ENCODE results near the gene LLGL1.

The LLGL1 gene

DNA sequence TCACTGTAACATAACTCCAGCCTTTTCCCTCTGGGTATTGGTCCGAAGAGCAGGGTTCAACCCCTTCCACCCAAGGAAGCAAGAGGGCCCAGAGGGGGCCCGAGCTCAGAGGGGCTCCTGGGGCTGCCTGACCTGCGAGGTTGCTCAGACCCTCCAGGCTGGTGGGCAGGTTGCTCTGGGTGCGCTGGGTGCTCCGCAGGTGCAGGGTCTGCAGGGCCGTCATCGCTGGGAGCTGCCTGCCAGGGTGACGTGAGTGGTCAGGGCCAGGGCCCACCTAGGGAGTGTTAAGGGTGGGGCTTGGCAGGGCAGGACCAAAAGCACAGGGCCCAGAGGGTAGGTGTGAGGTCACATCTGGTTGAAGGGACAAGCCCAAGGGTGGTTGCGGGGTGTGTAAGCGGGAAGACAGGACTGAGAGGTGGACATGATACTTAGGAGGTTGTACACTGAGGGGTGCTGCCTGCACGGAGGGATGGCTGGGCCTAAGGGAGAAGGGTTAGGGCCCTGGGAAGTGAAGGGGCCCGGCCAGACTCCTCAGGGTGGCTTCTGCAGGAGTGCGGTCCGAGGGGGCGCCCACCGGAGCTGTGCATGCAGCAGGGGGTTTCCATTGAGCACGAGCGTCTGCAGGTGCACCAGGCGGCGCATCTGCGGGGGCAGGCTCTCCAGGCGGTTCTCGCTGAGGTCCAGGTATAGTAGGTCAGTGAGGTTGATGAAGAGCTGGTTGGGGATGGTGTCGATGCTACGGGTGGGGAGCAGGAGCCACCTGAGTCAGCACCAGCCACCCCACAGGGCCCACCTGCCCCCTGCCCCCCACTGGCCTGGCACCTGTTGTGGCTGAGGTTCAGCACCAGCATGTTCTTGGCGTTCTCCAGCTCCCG, 28.7 kb downstream of the LLGL1 start:
- no peak for DNase-seq

DNA sequence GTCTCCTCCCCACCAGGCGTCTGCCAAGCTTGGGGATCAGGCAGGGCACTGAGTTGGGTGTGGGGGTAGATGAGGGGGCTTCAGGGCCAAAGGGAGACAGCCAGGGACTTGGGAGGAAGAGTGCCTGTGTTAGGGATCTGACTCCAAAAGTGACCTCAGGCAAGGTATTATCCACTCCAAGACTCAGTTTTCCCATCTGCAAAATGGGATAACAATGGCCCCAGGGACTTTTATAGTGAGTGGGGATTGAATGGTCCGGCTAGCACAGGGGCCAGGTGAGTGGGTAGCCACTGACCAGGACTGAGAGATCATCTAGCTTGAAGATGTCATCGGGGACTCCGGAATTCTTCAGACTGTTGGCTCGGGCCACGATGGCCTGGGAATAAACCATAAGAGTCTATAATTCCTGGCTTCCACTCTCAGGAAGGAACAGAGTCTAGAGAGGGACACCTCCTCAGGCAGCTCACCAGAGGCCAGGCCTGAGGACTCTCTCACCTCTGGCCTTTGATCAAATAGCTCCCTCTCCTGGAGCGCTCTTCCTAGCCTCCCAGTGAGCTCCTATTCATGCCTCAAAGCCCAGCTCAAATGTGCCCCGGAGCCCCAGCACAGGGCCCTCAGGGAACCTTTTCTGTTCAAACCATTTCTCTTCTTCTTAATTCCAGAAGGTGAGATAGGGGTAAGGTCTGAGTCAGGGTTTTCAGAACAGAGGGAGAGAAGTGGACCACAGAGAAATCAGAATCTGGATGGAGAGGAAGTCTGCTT, 29.6 kb downstream of the LLGL1 start:
- DNase-seq, result no peak

DNA sequence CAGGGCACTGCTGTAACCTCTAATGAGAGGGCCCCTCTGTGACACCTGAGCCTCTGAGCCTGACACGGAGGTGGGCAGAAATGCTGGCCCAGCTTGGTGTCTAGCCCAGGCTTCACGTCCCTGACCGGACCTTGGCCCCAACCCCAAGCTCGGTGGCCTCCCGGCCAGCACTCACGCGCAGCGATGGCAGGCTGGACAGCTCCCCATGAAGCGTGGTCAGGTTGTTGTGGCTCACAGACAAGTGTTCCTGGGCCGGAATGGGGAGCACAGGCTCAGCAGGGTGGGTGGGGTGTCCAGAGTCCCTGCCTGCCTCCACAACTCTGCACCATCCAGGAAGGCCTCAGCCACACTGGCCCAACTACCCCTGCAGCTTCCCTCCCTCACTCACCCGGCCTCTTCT, 30.9 kb downstream of the LLGL1 start:
- DNase-seq, result no peak

DNA sequence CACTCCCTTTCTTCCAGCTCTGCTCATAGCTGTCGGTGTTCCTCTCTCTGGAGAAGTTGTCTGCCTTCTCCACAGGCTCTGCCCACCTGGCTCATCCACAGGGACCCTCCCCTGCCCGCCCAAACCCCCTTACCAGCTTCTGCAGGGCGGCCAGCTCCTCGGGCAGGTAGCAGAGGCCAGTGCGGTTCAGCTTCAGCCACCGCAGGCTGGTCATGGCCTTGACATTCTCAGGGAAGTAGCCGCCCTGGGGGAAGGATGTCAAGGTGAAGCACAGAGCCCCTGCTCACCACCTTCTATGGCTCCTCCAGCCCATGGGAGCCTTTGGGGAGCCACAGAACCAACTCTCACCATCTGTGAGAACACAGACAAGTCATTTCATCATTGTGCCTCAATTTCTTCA, 31.3 kb downstream of the LLGL1 start:
- no peak for DNase-seq

DNA sequence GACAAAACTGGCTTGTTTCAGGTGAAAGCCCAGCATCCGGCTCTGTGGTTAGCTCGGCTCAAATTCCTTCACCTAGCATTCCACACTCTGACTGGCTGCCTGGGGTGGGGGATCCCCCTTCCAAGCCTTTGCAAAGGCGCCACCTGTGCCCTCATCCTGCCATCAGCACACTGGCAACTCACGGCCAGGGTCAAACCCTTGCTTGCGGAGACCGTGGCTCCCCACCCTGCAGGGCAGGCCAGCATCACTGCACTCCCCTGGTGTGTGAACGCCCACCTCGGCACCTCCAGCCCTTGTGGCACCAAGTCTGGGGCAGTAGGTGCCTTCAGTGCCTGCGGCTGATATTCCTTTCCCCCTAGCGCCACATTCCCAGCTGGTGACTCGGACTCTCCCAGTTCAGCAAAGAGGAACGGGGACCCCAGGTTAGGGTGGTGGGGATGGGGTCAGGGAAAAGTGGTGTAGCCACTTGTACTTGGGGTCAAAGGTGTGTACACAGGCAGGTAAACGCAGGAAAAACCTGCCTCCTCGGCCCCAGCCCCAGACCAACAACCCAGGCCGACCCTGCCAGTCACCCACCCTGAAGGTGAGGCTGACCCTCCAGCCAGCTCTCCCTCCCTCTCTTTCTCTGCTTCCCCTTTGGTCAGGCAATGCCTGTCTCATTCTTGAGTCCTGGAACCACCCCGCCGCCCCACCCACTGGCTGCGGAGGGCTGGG, 32.0 kb downstream of the LLGL1 start:
- DNase-seq, result no peak

DNA sequence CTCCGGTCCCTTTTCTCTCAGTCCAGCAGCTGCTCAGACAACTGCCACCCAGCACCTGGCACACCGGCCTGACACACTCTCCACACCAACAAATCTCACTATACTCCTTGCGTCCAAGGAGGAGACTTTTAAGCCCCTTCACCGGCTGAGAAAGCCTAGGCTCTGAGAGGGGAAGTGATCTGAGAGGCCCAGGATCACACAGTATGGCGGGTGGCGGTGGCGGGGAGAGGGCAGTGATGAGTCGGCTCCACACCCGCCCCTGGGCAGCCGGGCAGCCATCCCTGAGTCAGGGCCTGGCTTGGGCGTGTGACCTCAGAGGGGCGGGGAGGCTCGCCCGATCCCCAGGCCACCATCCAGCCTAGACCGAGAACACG, 32.5 kb downstream of the LLGL1 start:
- DNase-seq, result peak; percentile 51

DNA sequence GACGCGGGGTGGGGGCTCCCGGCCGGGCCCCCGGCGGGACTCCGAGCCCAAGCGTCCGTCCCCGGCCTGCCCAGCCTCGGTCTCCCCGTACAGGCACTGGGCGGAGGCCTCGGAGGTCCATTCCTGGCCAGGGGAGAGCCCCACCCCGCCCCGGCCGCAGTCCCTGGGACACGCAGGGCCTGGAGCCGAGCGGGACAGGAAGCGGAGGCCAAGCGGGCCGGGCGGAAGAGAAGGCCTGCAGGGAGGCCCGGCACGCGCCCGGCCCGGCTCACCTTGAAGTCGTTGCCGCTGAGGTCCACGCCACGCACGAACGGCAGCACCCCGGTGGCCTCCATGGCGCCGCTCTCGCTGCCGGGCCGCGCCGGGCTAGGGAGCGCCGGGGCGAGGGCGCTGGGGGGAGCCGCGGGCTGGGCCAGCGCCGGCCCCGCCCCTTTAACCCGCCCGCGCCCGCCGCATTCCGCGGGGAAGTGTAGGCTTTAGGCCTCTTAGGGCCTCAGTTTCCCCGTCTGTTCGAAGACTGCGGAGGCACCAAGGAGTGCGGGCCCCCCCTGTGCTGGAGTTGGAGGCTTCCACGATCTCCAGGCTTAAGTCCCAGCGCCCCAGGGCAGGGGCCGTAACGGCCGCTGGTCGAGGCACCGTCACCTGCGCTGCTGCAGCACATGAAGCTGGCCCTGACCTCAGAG, 33.1 kb downstream of the LLGL1 start, which contains the start of gene FLII:
TSS of gene FLII (minus strand) at position 383 of the 683 bp plus-strand sequence. CDS start at position 335, 48 bp downstream.
- no peak for DNase-seq

DNA sequence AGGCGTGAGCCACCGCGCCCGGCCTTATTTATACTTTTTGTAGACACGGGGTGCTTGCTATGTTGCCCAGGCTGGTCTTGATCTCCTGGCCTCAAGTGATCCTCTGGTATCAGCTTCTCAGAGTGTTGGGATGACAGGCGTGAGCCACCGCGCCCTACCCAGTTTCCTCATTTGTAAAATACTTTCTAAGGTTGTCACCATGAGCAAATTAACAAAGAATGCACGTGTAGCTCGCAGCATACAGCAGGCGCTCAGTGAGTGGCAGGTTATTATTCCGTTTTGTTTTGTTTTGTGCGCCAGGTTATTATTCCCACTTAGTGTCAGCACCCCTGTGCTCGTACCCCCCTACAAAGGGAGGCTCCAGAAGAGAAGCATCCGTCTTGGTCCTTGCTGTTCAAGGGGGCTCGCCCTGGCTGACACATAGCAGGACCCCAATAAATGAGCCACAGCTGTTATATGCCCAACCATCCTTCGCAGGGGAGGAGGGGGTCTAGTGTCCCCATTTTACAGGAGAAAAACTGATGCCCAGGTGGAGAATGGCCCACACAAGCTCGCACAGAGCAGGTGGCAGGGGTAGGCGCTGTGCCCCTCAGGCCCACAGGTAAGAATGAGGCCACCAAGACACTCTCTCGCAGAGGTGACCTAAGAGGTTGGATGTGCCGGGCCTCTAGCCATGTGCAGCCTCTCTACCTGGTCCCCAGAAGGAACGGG, 34.3 kb downstream of the LLGL1 start:
- no peak for DNase-seq

DNA sequence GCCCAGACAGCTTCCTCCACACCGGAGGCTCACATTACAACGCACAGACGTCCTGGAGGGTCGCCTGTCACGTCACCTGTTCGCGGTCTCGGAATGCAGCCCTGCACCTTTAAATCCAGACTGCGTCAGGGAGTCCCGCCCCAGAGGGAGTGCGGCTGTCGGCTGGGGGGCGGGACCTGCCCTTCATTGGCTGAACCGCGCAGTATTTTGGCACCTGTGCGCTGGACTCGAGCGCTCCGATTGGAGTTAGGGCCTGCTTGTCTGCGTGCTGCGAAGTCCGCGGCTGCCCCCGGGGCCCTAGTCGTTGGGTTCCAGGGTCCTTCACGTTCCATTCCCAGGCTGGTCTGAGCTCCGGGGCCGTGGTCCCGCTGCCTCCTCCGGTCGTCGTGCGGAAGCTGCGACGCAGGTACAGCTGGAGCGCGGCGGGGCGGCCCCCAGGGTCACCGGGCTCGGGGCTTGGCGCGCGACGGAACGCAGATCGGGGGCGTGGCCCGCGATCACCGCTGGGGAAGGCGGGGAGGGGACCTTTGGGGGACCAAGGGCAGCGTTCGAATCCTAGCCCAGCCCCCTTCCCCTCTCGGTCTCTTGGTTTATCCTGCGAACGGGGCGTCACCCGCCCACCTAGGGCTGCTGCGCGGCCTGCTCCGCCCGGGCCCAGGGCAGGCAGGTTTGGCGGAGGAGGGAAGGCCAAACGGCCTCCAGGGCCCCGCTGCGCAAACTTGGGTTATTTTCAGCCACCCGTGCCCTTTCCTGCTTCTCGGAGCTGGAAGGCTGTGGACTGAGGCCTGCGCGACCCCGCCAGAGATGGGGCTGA, 35.1 kb downstream of the LLGL1 start, which contains the start of gene MIEF2:
TSS of gene MIEF2 (plus strand) at position 331 of the 814 bp plus-strand sequence. CDS start 2,059 bp downstream, outside the sequence.
- peak; percentile 84 for DNase-seq

DNA sequence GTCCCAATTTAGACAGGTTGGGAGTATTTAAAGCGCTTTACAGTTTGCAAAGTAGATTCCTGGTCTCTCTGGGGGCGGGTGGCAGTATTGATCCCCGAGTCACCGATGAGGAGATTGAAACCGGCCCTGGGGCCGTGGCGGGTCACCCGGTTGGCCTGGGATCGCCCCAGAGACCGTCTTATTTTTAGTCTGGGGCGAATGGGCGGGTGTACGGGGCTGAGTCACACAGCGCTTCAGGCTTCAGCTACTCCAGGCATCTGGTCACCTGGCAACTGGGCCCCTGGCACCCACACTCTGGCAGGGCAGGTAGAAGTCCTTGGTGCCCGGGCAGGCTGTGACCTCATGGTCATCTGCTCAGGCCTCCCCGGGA, 35.7 kb downstream of the LLGL1 start:
- peak; percentile 60 for DNase-seq

DNA sequence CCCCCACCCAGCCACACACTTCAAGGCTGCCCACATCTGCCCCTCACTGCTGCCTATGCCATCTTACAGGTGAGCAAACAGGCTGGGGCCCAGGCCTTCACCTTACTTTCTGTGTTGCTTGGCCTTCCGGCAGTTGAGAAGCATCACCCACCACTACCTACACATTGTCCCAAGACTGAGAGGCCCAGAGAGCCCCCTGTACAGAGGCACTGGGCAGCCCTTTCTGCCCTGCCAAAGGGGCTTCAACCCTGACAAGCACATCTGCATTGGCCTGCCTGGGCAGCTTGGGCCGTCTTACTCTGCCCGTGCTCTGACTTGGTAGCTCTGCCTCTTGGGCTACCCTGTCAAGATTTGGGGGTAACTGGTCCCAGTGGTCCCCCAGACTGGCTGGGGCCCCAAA, 36.2 kb downstream of the LLGL1 start:
- no peak for DNase-seq

DNA sequence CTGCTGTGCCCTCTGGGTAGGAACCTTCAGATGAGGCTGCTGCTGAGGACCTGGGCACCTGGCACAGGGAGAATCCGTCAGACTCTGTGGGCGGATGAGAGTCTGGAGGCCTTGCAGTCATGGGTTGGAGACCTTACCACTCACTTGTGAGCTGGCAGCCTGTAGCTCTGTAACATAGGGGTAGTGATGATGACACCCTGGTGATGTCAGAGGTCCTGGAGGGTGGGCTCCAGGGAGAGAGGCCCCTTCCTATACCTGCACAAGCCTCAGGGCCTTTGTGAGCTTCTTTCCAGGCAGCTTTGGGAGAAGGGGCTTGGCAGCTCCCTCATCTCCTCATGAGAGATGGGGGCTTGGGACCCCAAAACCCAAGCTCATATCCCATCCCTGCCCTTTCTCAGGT, 36.7 kb downstream of the LLGL1 start:
- no peak for DNase-seq

DNA sequence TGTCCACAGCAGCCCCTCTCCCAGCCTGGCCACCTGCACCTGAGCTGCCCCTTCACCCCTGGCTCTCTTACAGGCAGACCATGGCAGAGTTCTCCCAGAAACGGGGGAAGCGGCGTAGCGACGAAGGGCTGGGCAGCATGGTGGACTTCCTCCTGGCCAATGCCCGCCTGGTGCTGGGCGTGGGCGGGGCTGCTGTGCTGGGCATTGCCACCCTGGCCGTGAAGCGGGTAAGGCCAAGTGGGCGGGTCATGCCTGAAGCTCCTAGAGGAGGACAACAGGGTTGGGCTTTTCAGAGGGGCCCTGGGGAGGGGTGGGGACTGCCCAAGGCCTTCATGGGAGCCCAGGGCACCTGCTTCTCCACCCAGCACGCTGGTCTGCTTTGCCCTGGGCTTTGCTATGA, 37.2 kb downstream of the LLGL1 start:
- DNase-seq, result no peak

DNA sequence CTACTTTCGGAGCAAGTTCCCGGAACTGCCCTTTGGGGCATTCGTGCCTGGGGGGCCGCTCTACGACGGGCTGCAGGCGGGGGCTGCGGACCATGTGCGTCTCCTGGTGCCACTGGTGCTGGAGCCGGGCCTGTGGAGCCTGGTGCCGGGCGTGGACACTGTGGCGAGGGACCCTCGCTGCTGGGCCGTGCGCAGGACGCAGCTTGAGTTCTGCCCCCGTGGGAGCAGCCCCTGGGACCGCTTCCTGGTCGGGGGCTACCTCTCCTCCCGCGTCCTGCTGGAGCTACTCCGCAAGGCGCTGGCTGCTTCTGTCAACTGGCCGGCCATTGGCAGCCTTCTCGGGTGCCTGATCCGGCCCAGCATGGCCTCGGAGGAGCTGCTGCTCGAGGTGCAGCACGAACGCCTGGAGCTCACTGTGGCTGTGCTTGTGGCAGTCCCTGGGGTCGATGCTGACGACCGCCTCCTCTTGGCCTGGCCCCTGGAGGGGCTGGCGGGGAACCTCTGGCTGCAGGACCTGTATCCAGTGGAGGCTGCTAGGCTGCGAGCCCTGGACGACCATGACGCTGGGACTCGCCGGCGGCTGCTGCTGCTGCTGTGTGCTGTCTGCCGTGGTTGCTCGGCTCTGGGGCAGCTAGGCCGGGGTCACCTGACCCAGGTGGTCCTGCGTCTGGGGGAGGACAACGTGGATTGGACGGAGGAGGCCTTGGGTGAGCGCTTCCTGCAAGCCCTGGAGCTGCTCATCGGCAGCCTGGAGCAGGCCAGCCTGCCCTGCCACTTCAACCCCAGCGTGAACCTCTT, 38.6 kb downstream of the LLGL1 start:
- no peak for DNase-seq

DNA sequence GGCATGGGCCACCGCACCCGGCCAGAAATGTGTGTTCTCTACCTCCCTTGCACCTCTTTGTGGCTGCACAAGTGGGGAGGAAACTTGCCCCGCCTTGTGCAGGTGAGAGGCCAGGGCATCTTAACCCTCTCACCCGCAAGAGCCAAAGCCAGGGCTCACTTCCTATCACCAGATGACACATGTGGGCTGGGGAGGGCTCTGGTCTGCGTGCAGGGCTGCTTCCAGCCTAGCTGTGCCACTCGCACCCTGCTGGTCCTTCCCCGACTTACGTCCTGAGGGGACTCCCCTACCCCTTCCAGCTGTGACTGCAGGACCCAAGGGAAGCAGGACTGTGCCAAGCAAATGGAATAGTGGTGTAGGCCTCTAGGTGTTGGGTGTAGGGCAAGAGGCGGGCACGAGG, 41.9 kb downstream of the LLGL1 start:
- DNase-seq, result no peak

DNA sequence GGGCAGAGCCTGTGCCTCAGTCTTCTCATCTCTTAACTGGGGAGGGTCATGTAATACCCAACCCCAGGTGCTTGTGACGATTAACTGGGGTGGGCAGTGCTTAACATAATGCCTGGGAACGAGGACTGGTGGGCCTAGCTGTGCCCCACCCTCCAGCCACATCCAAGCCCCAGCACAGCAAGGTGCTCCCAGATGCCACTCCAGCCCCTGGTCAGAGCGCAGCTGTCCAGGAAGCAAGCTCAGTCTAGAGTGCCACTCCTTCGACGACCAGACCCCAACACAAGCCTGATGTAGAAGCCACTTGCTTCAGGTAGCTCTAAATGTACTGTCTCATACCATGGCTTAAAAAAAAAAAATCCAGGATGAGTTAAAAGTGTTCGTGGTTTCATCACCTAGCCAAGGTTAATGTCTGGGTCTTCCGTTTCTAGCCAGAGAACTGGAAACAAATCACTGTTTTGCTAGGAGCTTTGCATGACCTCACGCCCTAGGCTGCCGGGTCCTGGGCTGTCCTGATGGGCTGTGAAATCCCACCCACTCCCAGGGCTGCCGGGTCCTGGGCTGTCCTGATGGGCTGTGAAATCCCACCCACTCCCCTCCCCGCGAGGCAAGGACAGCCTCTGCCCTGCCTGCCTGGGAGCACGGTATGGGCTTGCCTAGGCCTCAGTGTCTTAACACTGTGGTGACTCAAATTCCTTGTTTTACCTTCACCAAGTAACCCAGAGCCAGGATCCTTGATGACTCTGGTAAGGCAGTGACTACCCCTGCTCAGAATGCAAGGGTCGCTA, 42.7 kb downstream of the LLGL1 start:
- DNase-seq, result no peak

DNA sequence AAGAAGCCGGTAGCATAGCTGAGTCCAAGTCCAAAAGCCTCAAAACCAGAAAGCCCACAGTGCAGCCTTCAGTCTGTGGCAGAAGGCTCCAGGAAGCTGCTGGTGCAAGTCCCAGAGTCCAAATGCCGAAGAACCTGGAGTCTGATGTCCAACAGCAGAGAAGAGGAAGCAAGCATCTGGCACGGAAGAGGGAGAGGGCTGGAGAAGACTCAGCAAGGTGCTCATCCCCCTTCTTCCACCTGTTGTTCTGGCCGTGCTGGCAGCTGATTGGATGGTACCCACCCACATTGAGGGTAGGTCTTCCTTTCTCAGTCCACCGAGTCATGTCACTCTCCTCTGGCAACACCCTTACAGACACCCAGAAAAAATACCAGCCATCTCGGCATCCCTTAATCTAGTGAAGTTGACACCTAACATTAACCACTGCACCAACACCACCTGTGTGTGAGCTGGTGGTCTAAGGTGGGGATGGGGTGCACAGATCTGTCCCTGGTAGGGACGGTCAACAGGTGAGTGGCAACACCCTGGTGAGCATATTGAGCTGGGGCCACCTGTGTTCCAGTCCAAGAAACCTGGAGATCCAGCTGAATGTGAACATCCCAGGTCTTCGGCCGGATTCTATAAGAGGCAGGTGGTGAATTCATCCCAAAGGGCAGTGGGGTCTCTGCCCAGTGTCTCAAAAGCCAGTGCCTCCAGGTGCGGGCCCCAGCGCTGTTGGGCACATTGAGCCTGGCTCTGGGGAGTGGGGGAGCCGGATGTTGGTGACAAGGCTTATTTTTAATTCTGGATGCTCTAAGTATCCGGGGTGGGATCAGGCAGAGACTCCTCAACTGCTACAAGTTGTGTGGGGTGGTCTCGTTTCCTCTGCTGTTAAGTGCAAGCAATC, 44.9 kb downstream of the LLGL1 start:
- DNase-seq, result no peak

DNA sequence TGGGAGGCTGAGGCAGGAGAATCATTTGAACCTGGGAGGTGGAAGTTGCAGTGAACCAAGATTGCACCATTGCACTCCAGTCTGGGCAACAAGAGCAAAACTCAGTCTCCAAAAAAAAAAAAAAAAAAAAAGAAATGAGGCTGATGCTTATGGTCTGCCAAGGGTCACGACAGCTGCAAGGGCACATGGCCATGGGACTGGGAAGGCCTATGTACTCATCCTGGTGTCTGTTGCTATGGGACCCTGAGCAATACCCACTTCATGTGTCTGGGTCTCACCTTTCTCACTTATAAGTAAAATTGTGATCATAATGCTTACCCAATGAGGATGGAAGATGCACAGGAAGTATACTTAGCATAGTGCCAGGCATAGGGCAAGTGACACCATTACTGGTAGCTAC, 51.6 kb downstream of the LLGL1 start:
- DNase-seq, result no peak

DNA sequence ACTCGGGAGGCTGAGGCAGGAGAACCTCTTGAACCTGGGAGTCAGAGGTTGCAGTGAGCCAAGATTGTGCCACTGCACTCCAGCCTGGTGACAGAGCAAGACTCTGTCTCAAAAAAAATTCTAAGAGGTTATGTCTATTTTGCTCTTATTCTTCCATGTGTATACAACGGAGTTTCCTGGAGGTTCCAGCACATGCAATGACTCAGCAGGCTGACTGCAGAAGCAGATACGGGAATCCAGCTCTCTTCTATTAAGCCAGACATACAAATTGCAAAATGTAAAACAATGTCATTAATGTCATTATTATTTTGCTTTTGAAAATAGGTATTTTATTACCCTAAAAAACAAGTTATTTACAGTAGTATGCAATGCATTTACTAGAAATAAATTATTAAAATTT, 53.4 kb downstream of the LLGL1 start:
- no peak for DNase-seq
